ENCODE measurements around the gene DPP4. TPM values are rescaled to one million over a fixed set of nuclear protein-coding genes. Genes with fewer than 3 reads are reported as not detected.
A peak's percentile ranks its signal among the peaks of the same experiment; 100 is the strongest.
"Not testable (repeated sequence)": the region's sequence is repeated elsewhere in the genome, so short reads cannot be mapped to it uniquely, and the experiment has no call there.

The DPP4 gene
- total RNA-seq, 1 donor from 2014 or later, result 67.4 TPM

DNA sequence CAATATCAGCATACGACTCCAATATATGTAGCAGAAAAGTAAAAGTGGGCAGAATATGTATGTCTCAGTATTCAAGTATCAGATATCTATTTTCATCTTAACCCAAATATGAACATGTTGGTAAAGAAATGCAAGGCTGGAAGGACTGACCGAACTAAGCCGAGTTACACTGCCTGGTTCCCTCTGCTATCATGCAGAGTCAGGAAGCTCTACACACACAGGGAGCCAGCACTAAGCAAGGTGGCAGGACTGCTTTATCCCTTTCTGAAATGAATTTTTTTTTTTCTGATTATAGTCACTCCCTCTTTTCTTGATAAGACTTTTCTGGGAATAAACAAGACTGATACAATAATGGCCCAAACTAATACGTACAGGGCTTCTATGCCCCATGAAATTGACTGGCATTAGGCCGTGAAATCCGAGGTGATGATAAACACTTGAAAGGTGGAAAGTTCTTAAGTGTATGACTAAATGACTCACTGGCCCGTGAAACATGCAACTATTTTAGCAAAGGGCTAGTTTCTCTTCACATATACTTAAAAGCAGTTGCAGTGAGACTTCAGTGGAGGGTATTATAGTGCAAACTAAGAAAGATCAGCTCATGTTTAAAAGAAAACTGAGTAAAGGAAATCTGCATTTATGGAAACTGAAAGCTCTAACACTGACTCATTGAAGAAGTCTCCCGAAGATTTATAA is 14.9 kb downstream of the DPP4 start:
- DNase-seq (ENCODE audit: low read depth in 2 of 2), result no peak

GRCh38 chr2:162057426-162057825 is 16.6 kb downstream of the DPP4 start:
- DNase-seq (ENCODE audit: low read depth in 2 of 2), result no peak

DNA sequence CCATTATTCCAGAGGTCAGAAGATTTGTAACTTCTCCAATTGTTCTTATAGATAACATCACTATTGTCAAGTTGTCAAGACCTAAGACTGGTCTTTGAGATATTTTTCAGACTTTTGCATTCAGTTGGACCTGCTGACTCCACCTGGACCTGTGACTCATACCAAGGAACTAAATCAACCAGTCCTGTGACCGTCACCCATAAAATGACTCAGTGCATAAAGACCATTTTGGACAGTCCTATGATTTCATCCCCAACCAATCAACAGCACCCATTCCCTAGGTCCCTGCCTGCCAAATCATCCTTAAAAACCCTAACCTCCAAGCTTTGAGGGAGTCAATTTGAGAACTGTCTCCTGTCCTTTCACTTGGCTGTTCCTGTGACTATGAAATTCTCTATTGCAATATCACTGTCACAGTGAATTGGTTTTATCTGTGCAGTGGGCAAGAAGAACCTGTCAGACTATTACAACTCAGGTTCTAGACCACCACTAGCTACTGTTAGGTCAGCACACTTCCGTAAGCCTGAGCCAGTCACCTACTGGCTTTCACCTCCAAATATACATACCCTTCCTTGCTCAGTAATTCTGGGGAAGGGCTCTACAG is 17.1 kb downstream of the DPP4 start:
- DNase-seq (ENCODE audit: low read depth in 2 of 2), result no peak

DNA sequence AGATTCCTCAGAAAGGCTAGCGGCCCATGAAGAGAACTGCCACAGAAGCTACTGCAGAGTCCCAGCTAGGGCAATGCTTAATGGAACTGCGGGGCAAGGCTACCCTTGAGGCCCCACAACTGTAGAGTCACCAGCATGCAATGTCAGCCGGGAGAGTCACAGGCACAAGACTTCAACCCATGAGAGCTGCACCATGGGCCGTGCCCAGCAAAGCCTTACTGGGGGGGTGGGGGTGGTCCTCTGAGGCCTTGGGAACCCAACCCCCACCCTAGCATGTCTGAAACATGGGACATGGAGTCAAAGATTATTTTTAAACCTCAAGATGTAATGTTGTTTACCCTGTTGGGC is 20.2 kb downstream of the DPP4 start:
- DNase-seq (ENCODE audit: low read depth in 2 of 2), result no peak

DNA sequence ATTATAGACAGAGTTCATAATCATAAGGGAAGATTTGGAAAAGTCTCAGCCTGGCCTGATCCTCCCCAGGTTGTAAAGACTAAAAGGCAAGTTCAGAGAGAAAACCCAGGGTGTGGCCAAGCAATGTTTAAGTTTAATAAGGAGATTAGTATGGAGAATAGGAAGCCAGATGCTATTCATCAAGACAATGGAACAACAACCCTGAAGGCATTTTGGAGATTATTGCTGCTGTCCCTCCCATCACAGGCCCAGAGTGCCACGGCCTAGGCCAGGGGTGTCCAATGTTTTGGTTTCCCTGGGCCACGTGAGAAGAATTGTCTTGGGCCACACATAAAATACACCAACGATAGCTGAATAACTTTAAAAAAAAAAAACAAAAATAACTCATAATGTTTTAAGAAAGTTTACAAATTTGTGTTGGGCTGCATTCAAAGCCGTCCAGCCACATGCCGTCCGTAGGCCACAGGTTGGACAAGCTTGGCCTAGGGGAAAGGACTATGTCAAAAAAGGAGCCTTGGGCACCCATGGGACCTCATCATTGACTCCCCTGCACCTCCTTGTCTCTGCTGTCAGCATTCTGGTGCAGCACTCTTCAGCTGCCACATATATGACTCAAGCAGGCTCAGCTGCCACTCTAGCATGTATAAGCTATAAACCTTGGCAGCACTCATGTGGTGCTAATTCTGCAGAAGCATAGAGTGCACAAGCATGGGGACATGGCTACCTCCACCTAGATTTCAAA is 20.8 kb downstream of the DPP4 start:
- no peak for DNase-seq (ENCODE audit: low read depth in 2 of 2)

- no peak for DNase-seq (ENCODE audit: low read depth in 2 of 2)
Measured at GRCh38 chr2:162050513-162050961, 23.5 kb downstream of the DPP4 start.

- not testable (repeated sequence) for DNase-seq (ENCODE audit: low read depth in 2 of 2)
Measured at GRCh38 chr2:162049089-162049488, 24.9 kb downstream of the DPP4 start.

GRCh38 chr2:162044586-162044985 is 29.4 kb downstream of the DPP4 start:
- DNase-seq (ENCODE audit: low read depth in 2 of 2), result no peak

- no peak for DNase-seq (ENCODE audit: low read depth in 2 of 2)
Measured at GRCh38 chr2:162043132-162043531, 30.9 kb downstream of the DPP4 start.

- DNase-seq (ENCODE audit: low read depth in 2 of 2), result no peak
Measured at GRCh38 chr2:162041485-162041884, 32.5 kb downstream of the DPP4 start.

DNA sequence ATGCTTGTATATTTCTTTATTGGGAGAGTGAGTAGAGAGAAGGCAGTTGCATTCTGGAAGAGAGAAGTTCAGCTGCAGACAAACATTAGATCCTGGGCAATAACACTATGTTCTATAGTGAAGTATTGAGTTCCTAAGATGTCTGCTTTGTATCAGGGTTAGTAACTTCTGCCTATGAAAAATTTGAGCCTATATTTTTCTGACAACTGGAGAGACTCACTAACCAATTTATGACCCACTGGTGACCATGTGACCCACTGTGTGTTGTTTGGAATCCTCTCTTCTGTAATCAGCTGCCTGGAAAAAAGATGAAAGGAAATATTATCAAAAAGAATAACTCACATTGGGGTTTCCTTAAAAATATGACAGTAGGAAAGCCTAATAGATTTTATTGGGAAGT is 35.3 kb downstream of the DPP4 start:
- no peak for DNase-seq (ENCODE audit: low read depth in 2 of 2)

- no peak for DNase-seq (ENCODE audit: low read depth in 2 of 2)
Measured at GRCh38 chr2:162037886-162038285, 36.1 kb downstream of the DPP4 start.

- no peak for DNase-seq (ENCODE audit: low read depth in 2 of 2)
Measured at GRCh38 chr2:162037028-162037795, 36.8 kb downstream of the DPP4 start.

DNA sequence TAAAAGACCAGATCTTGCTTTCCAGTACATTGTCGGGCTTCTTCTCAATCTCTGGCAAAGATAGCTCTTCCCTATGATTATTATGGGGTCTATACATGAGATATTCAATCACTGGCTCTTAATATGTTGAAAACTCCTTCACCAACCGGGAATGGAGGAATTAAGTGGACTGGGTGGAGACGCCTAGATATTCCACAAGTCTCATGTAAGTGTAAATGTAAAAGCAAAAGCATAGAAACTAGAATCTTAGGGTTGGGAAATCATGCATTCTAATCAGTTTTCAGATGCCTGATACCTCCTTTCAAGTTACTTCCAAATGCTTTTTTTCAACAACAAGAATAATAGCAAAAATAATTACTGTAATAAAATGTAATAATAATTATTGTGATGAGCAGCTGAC is 38.0 kb downstream of the DPP4 start:
- DNase-seq (ENCODE audit: low read depth in 2 of 2), result no peak

DNA sequence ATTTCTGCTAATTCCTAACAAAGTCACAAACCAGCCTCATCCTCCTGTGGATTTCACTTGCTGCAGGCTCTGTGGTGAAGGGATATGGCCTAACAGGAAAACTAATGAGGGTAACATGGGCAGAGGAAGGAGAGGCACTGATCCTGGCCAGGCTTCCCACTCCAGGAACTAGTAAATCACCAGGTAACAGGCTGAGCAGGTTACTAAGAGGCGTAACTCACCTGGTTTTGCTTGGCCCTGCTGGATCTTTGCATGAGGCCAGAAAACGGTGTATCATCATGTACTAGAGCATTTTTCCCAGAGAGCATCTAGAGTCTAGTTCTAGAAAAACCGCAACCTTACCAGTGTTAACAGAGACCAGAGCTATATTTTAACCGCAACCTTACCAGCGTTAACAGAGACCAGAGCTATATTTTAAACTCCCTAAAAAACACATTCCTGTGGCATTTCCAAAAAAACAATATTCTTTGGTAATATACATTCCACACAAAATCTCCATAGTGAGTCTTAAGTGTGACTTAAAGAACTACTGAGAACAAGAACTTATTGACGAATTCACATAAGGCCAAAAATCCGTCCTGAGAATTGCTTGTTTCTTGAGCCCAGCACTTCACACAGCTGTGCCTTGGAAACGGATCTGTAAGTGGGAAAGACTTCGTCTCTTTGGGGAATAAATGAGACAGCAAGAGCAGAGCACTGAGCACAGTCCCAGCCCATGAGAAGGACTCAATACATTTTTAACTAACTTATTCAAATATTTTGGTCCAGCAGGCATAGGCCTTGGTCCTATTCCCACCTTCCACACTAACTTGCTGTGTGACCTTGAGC is 43.4 kb downstream of the DPP4 start:
- no peak for DNase-seq (ENCODE audit: low read depth in 2 of 2)

DNA sequence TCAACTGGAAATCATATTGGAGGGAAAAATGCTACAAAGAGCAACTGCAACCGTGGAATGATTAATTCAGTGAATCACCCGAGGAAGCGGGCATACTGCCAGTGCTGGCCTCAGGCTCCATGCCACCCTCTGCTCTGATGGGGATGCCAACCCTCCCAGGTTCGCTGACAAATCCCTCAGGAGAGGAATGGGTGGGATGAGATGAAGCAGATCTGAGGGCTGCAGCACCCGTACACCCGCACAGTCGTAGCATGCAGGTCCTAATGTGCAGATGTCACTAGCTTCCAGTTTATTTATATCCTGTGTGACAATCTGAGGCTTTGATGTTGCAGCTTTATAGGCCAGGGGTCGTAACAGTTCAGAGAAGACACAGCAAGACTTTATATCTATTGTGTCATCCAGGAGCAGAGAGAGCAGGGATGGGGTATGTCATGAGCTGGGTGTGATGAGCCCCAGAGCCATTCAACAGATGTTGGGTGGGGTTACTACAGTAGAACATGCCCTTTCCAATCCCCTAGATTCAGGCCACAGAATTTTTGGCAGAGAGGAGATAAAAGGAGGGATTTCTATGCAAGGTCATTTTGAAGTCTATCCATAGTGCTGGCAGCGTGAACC is 44.6 kb downstream of the DPP4 start:
- DNase-seq (ENCODE audit: low read depth in 2 of 2), result peak in 1 of 2 donors; percentile 61

- DNase-seq (ENCODE audit: low read depth in 2 of 2), result no peak
Measured at GRCh38 chr2:162028511-162028910, 45.5 kb downstream of the DPP4 start.

GRCh38 chr2:162025121-162025911 is 48.7 kb downstream of the DPP4 start:
- DNase-seq (ENCODE audit: low read depth in 2 of 2), result no peak

GRCh38 chr2:162022290-162022945 is 51.6 kb downstream of the DPP4 start:
- DNase-seq (ENCODE audit: low read depth in 2 of 2), result peak in 1 of 2 donors; percentile 17

Measured in dermis microvascular lymphatic vessel endothelial cell (primary cell).